Gastroesophageal sphincter (tissue), 3 donors: Measurements from ENCODE around the gene BCDIN3D.

Experiments used
- POLR2A ChIP-seq, 2 donors: fragments of 450-650 bp; IDR thresholded peaks; one replicate each; pipeline ENCODE4 v1.6.1; 2017; ENCODE audit warnings: antibody characterized with exemption in 2 of 2, mild to moderate bottlenecking in 2 of 2, moderate library complexity in 1 of 2
- POLR2AphosphoS5 ChIP-seq: sonication (generic); formaldehyde crosslinking; IDR thresholded peaks from one replicate; pipeline ENCODE4 v1.6.1; 2017; ENCODE audit warnings: antibody characterized with exemption
- TF ChIP-seq, protein P1 (sequence below), 4 experiments: fragments of 200-600 bp in 2 of 4; fragments of 450-650 bp in 2 of 4; sonication (generic) in 1 of 4; IDR thresholded peaks; one replicate each; pipeline ENCODE4 v1.5.1; 2017 to 2019; ENCODE audit warnings: antibody characterized with exemption in 4 of 4, mild to moderate bottlenecking in 2 of 4, moderate library complexity in 2 of 4

DNA sequence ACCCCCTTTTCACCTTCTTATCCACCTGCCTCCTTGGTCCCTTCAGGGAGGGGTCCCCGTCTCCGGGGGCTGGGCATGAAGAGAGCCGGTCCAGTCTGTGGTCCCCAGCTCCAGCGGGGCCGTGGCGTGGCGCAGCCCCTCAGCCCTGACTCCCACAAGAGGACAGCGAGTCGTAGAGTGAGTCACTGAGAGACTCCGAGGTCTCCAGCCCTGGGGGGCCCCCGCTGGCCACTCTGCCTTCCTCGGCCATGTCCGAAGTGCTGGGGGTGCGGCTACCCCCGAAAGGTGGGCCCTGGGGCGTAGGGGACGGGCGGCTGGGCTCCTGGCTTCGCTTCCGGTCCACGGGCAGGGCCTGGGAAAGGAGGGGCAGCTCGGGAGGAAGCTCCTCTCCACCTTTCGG, 51.2 kb downstream of the BCDIN3D start:
- no peak for TF ChIP-seq POLR2A (IDR thresholded peaks at IDR 0.05)
- TF ChIP-seq, protein P1, sequence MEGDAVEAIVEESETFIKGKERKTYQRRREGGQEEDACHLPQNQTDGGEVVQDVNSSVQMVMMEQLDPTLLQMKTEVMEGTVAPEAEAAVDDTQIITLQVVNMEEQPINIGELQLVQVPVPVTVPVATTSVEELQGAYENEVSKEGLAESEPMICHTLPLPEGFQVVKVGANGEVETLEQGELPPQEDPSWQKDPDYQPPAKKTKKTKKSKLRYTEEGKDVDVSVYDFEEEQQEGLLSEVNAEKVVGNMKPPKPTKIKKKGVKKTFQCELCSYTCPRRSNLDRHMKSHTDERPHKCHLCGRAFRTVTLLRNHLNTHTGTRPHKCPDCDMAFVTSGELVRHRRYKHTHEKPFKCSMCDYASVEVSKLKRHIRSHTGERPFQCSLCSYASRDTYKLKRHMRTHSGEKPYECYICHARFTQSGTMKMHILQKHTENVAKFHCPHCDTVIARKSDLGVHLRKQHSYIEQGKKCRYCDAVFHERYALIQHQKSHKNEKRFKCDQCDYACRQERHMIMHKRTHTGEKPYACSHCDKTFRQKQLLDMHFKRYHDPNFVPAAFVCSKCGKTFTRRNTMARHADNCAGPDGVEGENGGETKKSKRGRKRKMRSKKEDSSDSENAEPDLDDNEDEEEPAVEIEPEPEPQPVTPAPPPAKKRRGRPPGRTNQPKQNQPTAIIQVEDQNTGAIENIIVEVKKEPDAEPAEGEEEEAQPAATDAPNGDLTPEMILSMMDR (IDR thresholded peaks at IDR 0.05): no peak
- no peak for TF ChIP-seq POLR2AphosphoS5
